Renal pelvis (tissue), 4 donors: ENCODE measurements around the gene ARHGAP4. TPM values are rescaled to one million over a fixed set of nuclear protein-coding genes. Genes with fewer than 3 reads are reported as not detected.

Experiments used
- DNase-seq: peaks from one replicate; pipeline ENCODE4 v3.0.0-alpha.2; 2013
- polyA plus RNA-seq, 3 donors: library from polyadenylated mRNA; unstranded; fragments of 120-200 nt; gene quantifications; one replicate each; pipeline ENCODE4 v1.2.1, GENCODE V29; 2013; ENCODE audit not compliant: insufficient read length in 3 of 3

Gene ARHGAP4
- polyA plus RNA-seq, 3 donors: 34.2 to 44.8 (median 40.7) TPM

DNA sequence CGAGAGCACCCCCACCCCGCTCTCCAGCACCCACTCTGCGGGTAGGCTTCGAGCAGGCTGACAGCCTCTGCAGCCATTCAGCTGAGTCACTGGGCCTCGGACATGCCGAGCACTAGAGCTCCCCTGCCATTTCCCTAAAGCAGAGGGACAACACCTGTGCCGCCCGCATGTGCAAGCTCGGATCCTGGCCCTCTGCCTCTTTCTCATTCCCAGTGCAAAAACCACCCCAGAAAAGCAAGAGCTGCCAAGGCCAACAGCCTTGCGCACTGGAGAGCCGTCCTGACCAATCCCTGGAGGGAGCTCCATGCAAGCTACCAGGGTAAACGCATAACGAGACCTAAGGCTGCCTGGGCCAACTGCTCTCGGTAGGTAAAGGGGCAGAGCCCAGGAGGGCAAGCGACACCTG lies 40.2 kb upstream of the ARHGAP4 start:
- DNase-seq: no peak

GRCh38 chrX:153965406-153965805 lies 39.3 kb upstream of the ARHGAP4 start:
- DNase-seq: no peak

- no peak for DNase-seq
These were observed 38.0 kb upstream of the ARHGAP4 start for GRCh38 chrX:153964105-153964504.

DNA sequence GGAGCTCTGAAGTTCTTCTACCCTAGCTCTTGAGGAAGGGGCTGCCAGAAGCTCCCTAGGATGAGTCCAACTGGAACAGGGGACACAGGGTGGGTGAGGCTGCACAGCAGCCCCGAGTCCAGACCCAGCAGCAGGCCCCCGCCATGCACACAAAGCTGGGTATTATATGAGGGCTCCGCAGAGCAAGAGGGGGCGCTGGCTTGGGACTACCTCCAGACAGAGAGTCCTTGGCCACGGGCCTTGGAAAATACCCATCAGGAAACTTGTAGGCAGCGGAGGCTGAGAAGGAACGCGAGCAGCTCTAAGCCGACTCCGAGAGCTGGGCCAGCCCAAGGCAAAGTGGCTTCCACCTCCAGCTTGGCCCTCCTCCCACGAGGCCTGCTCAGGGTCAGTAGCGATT lies 37.5 kb upstream of the ARHGAP4 start:
- DNase-seq: no peak

GRCh38 chrX:153961292-153961691 lies 35.2 kb upstream of the ARHGAP4 start:
- DNase-seq: no peak

GRCh38 chrX:153960786-153961185 lies 34.7 kb upstream of the ARHGAP4 start:
- no peak for DNase-seq

- DNase-seq: no peak
These were observed 34.0 kb upstream of the ARHGAP4 start for GRCh38 chrX:153960077-153960476.

- no peak for DNase-seq
These were observed 33.6 kb upstream of the ARHGAP4 start for GRCh38 chrX:153959649-153960048.

DNA sequence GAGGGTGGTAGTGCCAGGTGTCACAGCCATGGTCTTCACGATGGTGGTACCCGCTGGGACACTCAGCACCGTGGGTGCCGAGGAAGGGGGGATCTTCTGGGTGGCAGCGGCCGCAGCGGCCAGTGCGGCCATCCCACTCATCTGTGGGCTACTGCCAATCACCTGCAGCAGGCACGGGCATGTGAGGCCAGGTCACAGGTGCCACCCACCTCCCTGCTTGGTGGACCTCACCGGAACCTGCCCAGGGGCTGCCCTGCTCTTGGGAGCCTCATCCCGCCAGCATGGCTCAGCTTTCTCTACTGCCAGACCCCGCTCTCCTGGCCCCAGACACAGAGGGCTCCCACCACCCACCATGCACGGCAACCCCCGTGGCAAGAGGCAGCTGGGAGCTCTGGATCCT lies 32.5 kb upstream of the ARHGAP4 start:
- DNase-seq: no peak

- no peak for DNase-seq
These were observed 31.2 kb upstream of the ARHGAP4 start for GRCh38 chrX:153957224-153957623.

DNA sequence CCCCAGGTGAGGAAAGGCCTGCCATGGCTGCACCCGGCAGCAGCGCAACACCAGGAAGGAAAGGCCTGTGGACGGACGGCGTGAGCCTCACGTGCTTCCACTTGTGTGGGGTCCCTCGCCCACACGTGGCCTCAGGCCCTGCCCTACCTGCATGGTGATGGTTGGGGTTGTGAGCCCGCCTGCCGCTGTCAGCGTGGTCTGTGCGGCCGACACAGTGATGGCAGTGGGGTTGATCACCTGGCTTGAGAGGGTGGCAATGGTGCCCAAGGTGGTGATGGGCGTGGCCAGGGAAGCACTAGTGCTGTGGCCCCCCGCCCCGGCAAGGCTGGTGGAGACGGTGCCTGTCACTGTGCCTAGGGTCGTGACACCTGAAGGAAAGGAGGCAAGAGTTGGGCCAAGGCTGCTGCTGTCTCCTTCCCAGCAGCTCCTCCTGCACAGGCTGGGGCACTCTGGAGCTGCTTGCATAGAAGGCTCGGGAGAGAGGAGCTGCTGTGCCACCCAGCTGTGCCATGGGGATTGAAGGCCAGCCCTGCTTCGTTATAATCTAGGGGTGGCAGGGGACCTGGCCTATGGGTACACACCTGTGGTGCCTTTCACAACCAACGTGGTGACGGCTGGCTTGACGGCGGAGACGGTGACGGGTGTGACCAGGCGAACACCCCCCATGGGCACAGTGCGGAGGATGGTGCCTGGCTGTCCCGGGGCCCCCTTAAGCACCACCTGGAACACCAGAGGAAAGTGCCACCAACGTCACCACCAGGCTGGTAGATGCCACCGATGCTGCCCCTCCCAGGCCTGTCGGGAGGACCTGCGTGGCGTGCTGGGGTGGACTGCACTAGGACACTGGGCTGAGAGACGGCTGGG lies 30.2 kb upstream of the ARHGAP4 start:
- DNase-seq: no peak

DNA sequence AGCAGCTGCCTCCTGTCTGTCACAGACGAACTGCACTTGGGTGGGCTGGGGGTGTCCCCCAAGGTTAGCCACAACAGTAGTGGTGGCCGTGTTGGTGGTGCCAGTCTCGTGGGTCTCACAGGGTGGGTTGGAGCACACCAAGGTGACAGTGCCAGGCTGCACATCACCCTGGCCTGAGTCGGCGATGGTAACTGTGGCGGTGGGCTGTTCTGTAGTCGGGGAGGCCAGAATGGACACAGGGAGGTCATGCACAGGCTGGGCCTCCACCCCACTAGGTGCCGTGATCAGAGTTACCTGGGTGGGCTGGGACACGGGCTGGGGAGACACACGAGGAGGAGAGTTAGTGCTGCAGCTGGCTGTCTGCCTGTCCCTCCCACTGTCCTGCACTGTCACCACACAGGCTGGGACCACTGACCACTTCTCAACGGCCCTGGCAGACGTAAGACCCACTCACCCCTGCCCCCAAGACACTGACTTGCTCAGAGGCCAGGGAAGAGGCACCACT lies 29.2 kb upstream of the ARHGAP4 start:
- no peak for DNase-seq

DNA sequence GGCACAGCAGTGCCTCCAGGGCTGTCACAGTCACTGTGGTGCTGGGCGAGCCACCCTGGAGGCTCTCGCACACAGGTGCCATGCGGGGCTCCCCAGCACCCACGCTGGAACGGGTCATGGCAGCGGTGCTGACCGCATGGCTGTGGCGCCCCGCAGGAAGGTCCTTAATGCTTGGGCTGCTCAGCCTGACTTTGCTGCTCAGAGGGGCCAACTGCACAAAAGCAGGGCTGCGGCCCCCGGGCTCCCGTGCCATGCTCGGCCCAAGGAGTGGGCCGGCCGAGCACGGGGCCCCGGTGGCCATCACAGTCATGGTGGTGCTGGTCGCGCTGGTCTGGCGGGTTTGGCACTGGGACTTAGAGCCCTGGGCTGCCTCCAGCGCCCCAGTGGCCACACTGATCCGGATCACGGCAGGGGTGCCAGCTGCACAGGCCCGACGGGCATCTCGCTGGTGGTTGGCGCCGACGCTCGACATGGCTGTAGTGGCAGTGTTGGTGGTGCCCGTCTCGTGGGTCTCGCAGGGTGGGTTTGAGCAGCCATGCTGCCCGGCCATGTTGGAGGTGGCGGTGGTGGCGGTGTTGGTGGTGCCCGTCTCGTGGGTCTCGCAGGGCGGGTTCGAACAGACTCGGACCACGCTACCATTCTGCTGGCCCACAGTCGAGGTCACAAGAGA lies 28.6 kb upstream of the ARHGAP4 start:
- no peak for DNase-seq

DNA sequence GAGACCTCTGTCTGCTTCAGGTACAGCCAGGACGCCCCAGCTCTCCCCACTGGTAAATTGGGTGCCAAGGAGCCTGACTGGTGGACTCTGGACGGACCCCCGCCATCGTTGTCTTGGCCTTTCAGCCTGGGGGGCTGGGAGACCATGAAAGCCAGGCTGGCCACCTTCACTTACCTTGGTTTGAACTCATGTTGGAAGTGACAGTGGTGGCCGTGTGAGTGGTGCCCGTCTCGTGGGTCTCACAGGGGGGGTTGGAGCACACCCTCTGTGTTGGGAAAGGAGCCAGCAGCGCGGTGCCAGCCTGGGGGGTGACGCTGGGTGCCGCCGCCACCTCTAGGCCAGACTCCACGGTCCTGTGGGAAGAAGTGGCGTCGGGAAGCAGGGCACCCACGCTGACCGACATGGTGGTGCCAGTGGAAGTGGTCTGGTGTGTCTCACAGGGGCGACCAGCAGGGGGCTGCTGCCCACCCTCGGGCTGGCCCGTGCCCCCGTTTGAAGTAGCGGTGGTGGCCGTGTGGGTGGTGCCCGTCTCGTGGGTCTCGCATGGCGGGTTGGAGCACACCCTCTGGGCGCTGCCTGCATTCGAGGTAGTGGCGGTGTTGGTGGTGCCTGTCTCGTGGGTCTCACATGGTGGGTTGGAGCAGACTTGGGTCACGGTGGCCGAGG lies 28.0 kb upstream of the ARHGAP4 start:
- no peak for DNase-seq

GRCh38 chrX:153953342-153953830 lies 27.3 kb upstream of the ARHGAP4 start:
- peak; percentile 45 for DNase-seq

DNA sequence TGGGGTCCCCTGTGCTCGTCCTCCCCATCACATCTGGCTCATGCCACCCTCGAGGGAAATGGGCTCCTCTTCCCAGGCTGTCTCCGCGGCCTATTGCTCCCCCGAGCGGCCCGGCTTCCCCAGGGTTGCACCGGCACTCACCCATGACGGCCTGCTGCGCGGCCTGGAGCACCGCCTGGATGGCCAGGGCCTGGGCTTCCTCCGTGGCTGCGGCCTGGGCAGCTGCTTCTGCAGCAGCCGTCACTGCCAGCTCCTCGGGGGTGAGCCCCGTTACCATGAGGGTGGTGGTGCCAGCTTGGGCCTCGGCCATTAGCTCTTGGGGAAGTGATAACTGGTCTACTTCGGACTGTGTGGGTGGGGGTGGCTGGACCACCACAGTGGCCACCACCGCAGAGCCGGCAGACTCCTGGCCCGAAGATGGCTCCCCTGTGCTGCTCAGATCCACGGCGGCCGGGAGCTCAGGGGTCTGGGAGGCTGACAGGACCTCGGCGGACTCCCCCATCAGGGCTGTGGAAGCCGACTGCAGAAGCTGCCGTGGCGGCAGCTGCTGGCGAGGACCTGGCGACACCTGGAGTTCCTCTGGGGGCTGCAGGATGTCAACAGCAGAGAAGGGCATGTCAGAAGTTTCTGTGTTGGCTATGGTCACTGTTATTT lies 26.4 kb upstream of the ARHGAP4 start:
- no peak for DNase-seq

DNA sequence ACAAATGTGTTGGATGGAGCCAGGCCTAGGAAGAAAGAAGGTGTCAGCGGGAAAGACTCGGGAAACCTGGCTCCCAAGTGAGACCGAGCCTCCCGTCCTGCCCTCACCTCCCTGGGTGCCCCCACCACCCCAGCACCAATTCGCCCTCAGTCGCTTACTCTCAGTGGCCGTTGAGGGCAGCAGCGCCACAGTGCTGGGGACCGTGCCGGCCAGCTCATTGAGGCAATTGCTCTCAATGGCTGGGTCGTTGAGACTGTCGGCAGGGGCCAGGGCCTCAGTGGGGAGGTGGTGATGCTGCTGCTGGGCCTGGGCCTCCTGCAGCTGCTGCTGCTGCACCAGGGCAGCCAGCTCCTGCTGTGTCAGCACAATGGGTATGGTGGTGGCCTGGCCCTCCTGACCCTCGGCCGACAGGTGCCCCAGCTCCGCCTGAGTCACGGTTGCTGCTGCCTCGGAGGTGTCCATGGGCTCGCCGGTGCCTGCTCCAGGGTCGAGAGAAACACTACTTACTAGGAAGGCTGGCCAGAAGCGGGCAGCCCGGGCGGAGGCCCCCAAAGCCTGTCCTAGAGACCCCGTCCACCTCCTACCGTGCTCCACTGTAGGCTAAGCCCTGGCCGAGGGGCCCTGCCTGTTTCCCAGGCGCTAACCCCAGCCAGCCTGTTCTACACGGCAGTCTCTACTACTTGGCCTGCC lies 25.8 kb upstream of the ARHGAP4 start:
- no peak for DNase-seq

GRCh38 chrX:153950127-153950526 lies 24.1 kb upstream of the ARHGAP4 start:
- no peak for DNase-seq

- DNase-seq: no peak
These were observed 23.1 kb upstream of the ARHGAP4 start for GRCh38 chrX:153948847-153949805.

DNA sequence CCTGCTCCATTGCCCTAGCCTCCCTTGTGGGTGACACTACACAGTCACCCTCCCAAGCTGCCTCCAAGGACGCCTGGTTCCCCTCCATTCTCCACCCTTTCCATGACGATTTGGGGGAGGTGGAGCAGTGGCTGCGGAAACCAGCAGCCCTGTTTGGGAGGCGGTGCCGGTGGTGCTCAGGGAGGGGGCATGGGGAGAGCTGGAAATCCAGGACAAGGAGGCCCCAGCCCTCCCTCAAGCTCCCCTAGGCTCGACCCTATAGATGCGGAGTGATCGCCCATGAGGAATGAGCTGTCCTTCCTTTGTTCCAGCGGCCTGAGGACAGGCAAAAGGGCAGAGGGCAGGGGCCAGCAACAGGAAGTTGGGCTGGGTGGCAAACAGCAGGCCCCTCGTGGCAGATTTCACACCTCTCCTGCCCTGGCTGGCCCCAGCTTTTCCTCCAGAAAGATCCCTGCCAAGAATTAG lies 22.0 kb upstream of the ARHGAP4 start:
- DNase-seq: no peak
